Effector CD8-positive, alpha-beta T cell (primary cell): ENCODE data around the gene SCFD2.

Experiments used
- DNase-seq: peaks from one replicate; lab custom pipeline; 2025; lab: John Stamatoyannopoulos, UW

The SCFD2 gene

GRCh38 chr4:52956691-52957090, 409.2 kb downstream of the SCFD2 start:
- no peak for DNase-seq

DNA sequence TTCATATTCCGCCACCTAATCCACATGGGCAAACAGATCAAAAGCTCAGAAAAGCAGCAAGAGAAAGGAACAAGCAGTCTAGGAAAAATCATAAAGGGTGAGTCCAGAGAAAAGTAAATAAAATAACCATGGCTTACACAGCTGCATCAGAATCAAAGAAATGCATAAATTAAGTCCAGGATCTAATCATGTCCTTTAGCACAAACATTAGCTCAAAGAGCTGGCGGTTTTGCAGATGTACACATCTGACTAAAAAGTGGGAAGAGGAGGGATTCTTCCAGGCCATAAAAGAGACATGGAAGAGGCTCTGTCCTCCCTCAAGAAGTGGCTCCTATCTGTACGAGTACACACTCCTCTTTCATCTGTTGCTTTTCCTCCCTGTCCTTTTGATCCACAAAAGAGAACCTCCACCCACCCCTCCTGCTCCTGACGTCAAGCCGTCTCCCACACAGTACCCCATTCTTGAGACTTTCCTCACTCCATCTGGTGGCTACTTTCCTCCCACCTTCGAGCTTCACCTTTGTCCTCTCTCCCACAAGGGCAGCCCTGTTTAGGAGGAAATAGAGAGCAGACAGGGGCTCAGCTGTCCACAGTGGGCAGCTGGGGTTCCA, 411.2 kb downstream of the SCFD2 start:
- no peak for DNase-seq

DNA sequence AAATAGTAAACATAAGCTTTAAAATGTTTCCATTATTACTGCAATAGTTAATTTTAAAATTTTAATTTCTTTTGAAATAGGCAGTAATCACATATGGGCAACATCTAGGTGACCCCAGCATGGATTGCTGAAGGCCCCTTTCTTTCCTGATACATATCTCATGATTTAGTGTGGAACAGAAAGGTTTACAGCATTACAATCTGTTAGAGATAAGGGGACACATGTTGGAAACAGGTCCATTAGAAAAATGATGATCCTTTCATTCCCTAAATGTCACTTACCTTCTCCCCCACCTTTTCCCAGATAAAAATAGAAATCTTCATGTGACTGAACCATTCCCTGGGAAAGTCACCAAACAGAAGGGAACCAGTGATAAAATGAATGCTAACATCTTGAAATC, 413.3 kb downstream of the SCFD2 start:
- DNase-seq: no peak

DNA sequence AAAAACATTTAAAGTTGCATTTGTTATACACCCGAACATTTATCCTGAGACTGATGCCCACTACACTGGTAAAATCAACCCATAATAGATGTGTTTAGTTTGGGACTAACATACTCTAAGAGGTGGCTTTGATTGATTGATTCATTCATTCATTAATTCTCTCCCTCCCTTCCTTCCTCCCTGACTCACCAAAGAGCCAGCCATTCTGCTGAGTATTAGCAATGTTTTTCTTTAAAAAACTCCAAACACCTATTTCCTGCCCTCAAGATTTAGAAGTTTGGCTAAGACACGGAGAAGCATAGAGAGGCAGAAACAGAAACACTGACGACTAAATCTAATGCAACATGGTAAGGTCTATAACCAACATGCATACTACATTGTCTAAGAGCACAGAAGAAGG, 414.8 kb downstream of the SCFD2 start:
- no peak for DNase-seq

GRCh38 chr4:52950226-52950625, 415.6 kb downstream of the SCFD2 start:
- no peak for DNase-seq

GRCh38 chr4:52949336-52949735, 416.5 kb downstream of the SCFD2 start:
- no peak for DNase-seq

DNA sequence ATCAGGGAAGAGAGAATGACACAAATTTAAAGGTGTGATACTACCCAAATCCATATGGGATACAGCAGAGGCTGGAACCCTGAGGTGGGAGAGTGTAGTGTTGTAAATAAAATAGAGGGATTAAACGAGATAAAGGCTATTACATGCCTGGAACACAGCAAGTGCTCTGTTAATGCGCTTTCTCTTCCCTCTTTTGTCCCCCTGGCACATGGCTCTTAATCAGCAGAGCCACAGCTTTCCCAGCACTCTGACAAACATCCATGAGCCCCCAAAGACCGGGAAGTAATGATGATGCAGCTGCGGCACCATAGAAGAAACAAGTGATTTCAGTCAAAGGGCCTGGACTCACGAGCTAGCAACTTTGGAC, 417.8 kb downstream of the SCFD2 start:
- DNase-seq: no peak

DNA sequence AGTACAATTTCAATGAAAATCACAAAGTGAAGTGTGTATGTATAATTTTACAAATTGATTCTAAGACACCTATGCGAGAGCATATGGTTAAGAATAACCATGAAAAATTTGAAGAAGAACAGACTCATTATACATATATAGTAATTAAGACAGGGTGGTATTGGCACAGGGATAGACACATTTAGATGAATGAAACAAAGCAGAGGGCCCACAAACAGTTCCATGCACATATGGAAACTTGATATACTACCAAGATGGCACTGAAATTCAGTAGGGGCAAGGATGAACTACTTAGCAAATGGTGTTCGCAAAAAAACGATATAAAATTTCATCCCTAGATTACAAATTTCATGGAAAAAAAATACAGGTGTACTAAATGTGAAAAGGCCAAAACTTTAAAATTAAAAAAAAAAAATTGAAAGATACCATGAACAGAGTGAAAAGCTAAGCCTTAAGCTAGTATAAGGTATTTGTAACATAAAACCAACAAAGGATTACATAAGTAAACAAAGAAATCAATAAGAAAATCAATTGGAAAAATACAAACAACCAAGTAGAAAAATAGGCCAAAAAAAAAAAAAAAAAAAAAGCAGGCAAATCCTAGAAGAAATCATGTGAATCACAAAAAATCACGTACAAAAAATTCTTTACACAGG, 418.3 kb downstream of the SCFD2 start:
- DNase-seq: no peak

DNA sequence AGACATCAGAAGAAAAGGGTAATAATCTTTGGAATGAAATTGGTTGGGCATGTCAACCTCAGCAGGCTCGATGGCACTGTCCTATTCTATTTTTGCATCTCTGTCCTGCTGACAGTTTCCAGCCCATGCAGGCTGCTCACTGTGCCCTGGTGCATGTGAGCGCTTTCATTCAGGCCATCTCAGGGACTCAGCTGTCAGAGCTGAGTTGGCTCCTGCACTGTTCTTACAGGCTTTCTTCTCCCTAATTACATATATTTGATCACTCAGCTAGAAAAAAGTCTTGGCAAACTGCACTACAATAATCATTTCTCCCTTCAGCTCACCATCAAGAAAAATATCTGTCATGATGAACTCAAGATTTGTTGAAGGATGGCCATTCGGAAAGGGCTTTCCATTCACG, 419.0 kb downstream of the SCFD2 start:
- DNase-seq: no peak

- DNase-seq: no peak
Observed at GRCh38 chr4:52945982-52946381, 419.9 kb downstream of the SCFD2 start.

DNA sequence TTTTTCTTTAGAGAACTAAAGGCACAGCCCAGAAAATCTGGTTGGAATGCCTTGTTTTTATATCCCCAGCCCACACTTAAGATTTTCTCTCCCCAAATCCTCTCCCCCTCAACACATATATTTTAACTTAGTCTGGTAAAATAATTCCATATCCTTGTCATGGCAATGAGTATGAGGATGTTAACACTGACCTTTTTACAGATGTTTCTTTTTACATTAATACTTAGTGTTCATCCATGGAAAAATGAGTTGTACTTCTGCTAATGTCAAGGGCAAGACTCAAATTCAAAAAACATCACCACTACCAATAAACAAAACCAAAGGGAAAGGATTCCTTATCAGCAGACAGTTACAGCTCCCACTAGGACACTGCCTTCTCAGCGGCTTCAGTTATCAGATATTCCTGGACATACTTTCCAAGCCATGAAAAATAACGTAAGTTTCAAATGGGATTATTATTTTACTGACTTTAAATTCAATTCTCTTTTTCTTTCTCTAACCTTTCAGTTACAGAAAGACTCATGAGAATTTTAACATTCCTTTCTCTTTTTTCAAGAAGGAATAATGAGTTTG, 420.4 kb downstream of the SCFD2 start:
- no peak for DNase-seq

GRCh38 chr4:52943677-52944076, 422.2 kb downstream of the SCFD2 start:
- DNase-seq: no peak

DNA sequence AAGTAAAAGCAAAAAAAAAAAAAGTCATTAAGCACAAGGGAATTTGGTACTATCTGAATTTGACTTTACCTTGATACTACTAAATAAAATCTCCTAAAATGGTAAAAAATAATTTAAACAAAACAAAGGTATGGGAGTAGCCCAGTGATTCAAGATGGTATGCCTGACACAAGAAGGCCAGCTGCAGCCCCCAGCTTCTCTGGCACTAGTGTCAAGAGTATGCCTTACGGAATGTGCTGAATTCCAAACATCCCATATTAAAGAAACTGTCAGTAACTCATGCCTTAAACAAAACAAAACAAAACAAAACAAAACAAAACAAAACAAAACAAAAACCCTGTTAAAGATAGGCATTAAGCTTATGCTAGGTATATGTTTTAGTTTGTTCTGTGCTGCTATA, 422.9 kb downstream of the SCFD2 start:
- DNase-seq: no peak

DNA sequence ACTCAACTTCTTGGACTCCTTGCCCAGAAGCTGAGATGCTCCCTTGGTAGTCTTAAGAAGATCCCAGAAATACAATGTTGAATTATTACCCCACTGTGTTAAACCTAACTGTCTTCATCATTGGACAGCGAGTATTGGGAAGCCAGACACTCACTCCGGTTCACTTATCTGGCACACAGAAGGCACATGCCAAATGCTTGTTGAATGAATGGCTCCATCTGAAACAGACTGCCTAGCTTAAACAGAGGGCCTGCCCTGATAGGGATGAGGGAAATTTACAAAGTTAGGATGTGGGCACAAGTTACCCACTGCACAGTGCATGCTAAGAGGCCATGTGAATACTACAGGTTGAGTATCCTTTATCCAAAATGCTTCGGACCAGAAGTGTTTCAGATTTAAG, 424.4 kb downstream of the SCFD2 start:
- no peak for DNase-seq

DNA sequence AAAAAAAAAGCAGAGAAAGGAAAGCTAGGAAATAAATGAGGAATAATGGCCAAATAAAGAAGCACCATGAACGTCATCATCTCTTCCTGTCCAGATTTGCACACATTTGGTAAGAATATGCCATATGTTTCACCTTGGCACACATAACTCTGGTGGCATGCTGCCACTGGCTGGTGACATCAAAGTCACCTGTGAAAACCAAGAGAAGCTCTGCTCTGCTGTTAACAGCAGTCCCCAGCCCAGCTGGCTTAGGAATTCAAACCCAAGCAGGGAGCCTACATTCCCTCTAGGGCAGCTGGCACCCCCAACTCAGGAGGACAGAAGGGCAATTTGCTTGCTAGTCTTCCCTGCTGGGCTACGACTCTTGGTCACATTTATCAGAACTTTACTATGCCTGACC, 426.1 kb downstream of the SCFD2 start:
- no peak for DNase-seq

DNA sequence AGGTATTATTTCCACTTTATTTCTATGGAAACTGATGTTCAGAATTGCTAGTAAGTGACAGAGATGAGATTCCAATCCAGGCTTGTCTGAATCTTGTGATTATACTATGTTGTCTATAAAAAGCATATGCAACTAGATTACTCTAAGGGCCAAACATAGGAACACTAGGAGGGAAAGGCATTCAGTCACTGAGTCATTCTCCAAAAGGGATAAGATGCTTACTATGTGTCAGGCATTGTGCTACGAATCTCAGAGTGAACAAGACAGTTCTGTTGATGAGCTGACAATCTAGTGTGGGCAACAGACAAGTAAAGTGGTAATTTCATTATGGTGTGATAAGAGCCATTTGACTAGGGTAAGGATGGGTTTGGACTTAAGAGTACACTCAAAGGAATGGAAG, 426.5 kb downstream of the SCFD2 start:
- no peak for DNase-seq

DNA sequence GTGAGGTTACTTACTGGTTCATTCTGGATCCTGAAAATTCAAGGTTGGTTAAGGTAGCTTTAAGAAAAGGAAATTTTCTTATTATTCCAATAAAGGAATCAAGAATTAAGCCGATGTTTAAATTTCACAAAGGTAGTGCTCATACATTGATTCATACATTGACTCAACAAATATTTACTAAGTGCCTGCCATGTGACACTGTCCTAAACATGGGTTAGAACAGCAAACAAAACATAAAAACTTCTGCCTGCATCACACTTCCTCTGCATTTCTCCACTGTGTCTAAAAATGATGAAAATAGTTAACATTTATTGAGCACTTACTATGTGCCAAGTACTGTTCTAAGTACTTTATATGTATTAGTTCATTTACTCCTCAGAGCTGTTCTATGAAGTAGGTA, 428.0 kb downstream of the SCFD2 start:
- DNase-seq: no peak

GRCh38 chr4:52936729-52937128, 429.1 kb downstream of the SCFD2 start:
- no peak for DNase-seq

GRCh38 chr4:52935317-52935716, 430.5 kb downstream of the SCFD2 start:
- no peak for DNase-seq

GRCh38 chr4:52933738-52934137, 432.1 kb downstream of the SCFD2 start:
- DNase-seq: no peak

GRCh38 chr4:52932591-52933470, 433.0 kb downstream of the SCFD2 start:
- DNase-seq: no peak

DNA sequence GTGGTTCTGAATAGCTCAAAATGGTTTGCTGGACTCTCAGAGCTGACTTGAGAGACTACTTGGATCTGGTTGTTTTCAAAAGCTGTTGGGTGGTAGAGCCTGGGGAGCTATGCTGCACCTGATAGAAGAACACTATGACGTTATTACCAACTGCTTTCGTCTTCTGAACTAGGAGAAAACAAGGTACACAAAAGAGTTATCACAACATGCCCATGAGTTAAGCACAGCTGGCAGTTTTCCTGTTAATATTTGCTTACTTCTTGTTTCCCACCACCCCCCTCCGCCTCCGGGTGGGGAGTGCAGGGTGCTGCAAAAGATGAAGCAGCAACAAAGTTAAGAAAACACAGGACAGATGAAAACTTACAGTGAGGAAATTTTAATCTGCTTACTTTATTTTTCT, 434.6 kb downstream of the SCFD2 start:
- DNase-seq: no peak
